H1 (cell line): ENCODE measurements around the gene COL21A1. TPM values are rescaled to one million over a fixed set of nuclear protein-coding genes. Genes with fewer than 3 reads are reported as not detected.

ENCODE experiments used
- ASH2L ChIP-seq: fragments of 200-600, 300-600 bp; sonication (generic); IDR thresholded peaks from one replicate; pipeline ENCODE4 v1.7.1; 2017; ENCODE audit warnings: low read length
- SIN3A ChIP-seq, 2 experiments: IDR thresholded peaks in 1 of 2; conservative IDR thresholded peaks in 1 of 2; 2 replicates each; pipeline ENCODE4 v1.6.1; 2011 to 2012; ENCODE audit warnings: low read length in 2 of 2, improper control_type of control experiment in 1 of 2, low read depth in 1 of 2, mild to moderate bottlenecking in 1 of 2
- SP2 ChIP-seq: IDR thresholded peaks from 2 replicates; pipeline ENCODE4 v1.6.1; 2012; ENCODE audit warnings: mild to moderate bottlenecking, low read length, inconsistent platforms
- TBP ChIP-seq: IDR thresholded peaks from 2 replicates; pipeline ENCODE4 v1.6.1; 2011; ENCODE audit warnings: low read depth, low read length, improper control_type of control experiment
- polyA plus RNA-seq, 7 experiments: library from polyadenylated mRNA; depleted of rRNA in 3 of 7; stranded (reverse) in 5 of 7; unstranded in 2 of 7; fragments of >200 nt in 5 of 7; fragments of 200-250 nt in 2 of 7; gene quantifications; 1 replicate in 5 of 7; 2 replicates in 1 of 7; 4 replicates in 1 of 7; pipeline versions ENCODE4 v1.2.1 to v1.2.3, GENCODE V29; 2011 to 2013; ENCODE audit warnings: missing spikeins in 2 of 7, mixed read lengths in 2 of 7
- total RNA-seq: library from RNA; stranded (reverse); fragmentation: NEBNext Ultra II Directional; extraction: Animal tissue kit (Norgen Biotek cat#: 25700); gene quantifications from 2 replicates; pipeline ENCODE4 v1.2.1, GENCODE V29; 2021
- TF ChIP-seq, protein P1 (sequence below): fragments of 300-600 bp; sonication (generic); IDR thresholded peaks from 2 replicates; pipeline ENCODE4 v1.7.1; 2012; ENCODE audit warnings: low read length, moderate library complexity, mild to moderate bottlenecking, inconsistent platforms; ENCODE audit not compliant: insufficient replicate concordance
- TF ChIP-seq, protein P2 (sequence below), 3 experiments: IDR thresholded peaks; 1 replicate in 2 of 3; 2 replicates in 1 of 3; pipeline versions ENCODE4 v1.5.1 to v1.6.1; 2011; ENCODE audit warnings: low read length in 3 of 3, mild to moderate bottlenecking in 3 of 3, inconsistent platforms in 2 of 3, low read depth in 1 of 3, moderate library complexity in 1 of 3; ENCODE audit not compliant: insufficient read depth in 1 of 3; ENCODE audit errors: control extremely low read depth in 1 of 3

Gene COL21A1
- total and polyA plus RNA-seq, 2 of the 8 experiments (the other 6 are each of a cell fraction or from before 2014, with no cell fraction given), result 1.6 to 3.4 TPM

- TF ChIP-seq, protein P1, sequence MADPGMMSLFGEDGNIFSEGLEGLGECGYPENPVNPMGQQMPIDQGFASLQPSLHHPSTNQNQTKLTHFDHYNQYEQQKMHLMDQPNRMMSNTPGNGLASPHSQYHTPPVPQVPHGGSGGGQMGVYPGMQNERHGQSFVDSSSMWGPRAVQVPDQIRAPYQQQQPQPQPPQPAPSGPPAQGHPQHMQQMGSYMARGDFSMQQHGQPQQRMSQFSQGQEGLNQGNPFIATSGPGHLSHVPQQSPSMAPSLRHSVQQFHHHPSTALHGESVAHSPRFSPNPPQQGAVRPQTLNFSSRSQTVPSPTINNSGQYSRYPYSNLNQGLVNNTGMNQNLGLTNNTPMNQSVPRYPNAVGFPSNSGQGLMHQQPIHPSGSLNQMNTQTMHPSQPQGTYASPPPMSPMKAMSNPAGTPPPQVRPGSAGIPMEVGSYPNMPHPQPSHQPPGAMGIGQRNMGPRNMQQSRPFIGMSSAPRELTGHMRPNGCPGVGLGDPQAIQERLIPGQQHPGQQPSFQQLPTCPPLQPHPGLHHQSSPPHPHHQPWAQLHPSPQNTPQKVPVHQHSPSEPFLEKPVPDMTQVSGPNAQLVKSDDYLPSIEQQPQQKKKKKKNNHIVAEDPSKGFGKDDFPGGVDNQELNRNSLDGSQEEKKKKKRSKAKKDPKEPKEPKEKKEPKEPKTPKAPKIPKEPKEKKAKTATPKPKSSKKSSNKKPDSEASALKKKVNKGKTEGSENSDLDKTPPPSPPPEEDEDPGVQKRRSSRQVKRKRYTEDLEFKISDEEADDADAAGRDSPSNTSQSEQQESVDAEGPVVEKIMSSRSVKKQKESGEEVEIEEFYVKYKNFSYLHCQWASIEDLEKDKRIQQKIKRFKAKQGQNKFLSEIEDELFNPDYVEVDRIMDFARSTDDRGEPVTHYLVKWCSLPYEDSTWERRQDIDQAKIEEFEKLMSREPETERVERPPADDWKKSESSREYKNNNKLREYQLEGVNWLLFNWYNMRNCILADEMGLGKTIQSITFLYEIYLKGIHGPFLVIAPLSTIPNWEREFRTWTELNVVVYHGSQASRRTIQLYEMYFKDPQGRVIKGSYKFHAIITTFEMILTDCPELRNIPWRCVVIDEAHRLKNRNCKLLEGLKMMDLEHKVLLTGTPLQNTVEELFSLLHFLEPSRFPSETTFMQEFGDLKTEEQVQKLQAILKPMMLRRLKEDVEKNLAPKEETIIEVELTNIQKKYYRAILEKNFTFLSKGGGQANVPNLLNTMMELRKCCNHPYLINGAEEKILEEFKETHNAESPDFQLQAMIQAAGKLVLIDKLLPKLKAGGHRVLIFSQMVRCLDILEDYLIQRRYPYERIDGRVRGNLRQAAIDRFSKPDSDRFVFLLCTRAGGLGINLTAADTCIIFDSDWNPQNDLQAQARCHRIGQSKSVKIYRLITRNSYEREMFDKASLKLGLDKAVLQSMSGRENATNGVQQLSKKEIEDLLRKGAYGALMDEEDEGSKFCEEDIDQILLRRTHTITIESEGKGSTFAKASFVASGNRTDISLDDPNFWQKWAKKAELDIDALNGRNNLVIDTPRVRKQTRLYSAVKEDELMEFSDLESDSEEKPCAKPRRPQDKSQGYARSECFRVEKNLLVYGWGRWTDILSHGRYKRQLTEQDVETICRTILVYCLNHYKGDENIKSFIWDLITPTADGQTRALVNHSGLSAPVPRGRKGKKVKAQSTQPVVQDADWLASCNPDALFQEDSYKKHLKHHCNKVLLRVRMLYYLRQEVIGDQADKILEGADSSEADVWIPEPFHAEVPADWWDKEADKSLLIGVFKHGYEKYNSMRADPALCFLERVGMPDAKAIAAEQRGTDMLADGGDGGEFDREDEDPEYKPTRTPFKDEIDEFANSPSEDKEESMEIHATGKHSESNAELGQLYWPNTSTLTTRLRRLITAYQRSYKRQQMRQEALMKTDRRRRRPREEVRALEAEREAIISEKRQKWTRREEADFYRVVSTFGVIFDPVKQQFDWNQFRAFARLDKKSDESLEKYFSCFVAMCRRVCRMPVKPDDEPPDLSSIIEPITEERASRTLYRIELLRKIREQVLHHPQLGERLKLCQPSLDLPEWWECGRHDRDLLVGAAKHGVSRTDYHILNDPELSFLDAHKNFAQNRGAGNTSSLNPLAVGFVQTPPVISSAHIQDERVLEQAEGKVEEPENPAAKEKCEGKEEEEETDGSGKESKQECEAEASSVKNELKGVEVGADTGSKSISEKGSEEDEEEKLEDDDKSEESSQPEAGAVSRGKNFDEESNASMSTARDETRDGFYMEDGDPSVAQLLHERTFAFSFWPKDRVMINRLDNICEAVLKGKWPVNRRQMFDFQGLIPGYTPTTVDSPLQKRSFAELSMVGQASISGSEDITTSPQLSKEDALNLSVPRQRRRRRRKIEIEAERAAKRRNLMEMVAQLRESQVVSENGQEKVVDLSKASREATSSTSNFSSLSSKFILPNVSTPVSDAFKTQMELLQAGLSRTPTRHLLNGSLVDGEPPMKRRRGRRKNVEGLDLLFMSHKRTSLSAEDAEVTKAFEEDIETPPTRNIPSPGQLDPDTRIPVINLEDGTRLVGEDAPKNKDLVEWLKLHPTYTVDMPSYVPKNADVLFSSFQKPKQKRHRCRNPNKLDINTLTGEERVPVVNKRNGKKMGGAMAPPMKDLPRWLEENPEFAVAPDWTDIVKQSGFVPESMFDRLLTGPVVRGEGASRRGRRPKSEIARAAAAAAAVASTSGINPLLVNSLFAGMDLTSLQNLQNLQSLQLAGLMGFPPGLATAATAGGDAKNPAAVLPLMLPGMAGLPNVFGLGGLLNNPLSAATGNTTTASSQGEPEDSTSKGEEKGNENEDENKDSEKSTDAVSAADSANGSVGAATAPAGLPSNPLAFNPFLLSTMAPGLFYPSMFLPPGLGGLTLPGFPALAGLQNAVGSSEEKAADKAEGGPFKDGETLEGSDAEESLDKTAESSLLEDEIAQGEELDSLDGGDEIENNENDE, result no peak
- TF ChIP-seq TBP (no peak), SIN3A (conservative IDR thresholded peaks at IDR 0.05 in 1 of 2, IDR thresholded peaks at IDR 0.05 in 1 of 2; ENCODE audit: low read depth in 1 of 2, low read length in 2 of 2) (no peak), SP2 (no peak), ASH2L (no peak)
- TF ChIP-seq, protein P2, sequence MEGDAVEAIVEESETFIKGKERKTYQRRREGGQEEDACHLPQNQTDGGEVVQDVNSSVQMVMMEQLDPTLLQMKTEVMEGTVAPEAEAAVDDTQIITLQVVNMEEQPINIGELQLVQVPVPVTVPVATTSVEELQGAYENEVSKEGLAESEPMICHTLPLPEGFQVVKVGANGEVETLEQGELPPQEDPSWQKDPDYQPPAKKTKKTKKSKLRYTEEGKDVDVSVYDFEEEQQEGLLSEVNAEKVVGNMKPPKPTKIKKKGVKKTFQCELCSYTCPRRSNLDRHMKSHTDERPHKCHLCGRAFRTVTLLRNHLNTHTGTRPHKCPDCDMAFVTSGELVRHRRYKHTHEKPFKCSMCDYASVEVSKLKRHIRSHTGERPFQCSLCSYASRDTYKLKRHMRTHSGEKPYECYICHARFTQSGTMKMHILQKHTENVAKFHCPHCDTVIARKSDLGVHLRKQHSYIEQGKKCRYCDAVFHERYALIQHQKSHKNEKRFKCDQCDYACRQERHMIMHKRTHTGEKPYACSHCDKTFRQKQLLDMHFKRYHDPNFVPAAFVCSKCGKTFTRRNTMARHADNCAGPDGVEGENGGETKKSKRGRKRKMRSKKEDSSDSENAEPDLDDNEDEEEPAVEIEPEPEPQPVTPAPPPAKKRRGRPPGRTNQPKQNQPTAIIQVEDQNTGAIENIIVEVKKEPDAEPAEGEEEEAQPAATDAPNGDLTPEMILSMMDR (IDR thresholded peaks at IDR 0.05; ENCODE audit: control extremely low read depth in 1 of 3, insufficient read depth in 1 of 3, low read depth in 1 of 3, low read length in 3 of 3), result no peak
These were observed 98.7 kb downstream of the COL21A1 start (continued) for GRCh38 chr6:56148488-56149186.
